Gastroesophageal sphincter (tissue), 3 donors: ENCODE results near the gene CNNM4.

Source experiments
- POLR2A ChIP-seq, 2 donors: fragments of 450-650 bp; IDR thresholded peaks; one replicate each; pipeline ENCODE4 v1.6.1; 2017; ENCODE audit warnings: antibody characterized with exemption in 2 of 2, mild to moderate bottlenecking in 2 of 2, moderate library complexity in 1 of 2
- POLR2AphosphoS5 ChIP-seq: sonication (generic); formaldehyde crosslinking; IDR thresholded peaks from one replicate; pipeline ENCODE4 v1.6.1; 2017; ENCODE audit warnings: antibody characterized with exemption
- TF ChIP-seq, protein P1 (sequence below), 4 experiments: fragments of 200-600 bp in 2 of 4; fragments of 450-650 bp in 2 of 4; sonication (generic) in 1 of 4; IDR thresholded peaks; one replicate each; pipeline ENCODE4 v1.5.1; 2017 to 2019; ENCODE audit warnings: antibody characterized with exemption in 4 of 4, mild to moderate bottlenecking in 2 of 4, moderate library complexity in 2 of 4

- TF ChIP-seq, protein P1, sequence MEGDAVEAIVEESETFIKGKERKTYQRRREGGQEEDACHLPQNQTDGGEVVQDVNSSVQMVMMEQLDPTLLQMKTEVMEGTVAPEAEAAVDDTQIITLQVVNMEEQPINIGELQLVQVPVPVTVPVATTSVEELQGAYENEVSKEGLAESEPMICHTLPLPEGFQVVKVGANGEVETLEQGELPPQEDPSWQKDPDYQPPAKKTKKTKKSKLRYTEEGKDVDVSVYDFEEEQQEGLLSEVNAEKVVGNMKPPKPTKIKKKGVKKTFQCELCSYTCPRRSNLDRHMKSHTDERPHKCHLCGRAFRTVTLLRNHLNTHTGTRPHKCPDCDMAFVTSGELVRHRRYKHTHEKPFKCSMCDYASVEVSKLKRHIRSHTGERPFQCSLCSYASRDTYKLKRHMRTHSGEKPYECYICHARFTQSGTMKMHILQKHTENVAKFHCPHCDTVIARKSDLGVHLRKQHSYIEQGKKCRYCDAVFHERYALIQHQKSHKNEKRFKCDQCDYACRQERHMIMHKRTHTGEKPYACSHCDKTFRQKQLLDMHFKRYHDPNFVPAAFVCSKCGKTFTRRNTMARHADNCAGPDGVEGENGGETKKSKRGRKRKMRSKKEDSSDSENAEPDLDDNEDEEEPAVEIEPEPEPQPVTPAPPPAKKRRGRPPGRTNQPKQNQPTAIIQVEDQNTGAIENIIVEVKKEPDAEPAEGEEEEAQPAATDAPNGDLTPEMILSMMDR (IDR thresholded peaks at IDR 0.05): no peak
- no peak for TF ChIP-seq POLR2AphosphoS5
- TF ChIP-seq POLR2A (IDR thresholded peaks at IDR 0.05): no peak
These were observed 41.3 kb downstream of the CNNM4 start for GRCh38 chr2:96801786-96802595.
